Measurements from ENCODE around the gene TMEM61.
"Not testable (repeated sequence)": the region's sequence is repeated elsewhere in the genome, so short reads cannot be mapped to it uniquely, and the experiment has no call there.

TMEM61 gene

GRCh38 chr1:54962612-54963395 is 17.6 kb upstream of the TMEM61 start:
- no peak for DNase-seq

- not testable (repeated sequence) for DNase-seq
Observed at GRCh38 chr1:54963829-54964228, 16.6 kb upstream of the TMEM61 start.

GRCh38 chr1:54965624-54966340 is 14.6 kb upstream of the TMEM61 start:
- DNase-seq: no peak

GRCh38 chr1:54967372-54967771 is 13.1 kb upstream of the TMEM61 start:
- no peak for DNase-seq

GRCh38 chr1:54968551-54968950 is 11.9 kb upstream of the TMEM61 start:
- no peak for DNase-seq

- no peak for DNase-seq
Observed at GRCh38 chr1:54969879-54970278, 10.5 kb upstream of the TMEM61 start.

GRCh38 chr1:54970901-54971300 is 9.5 kb upstream of the TMEM61 start:
- no peak for DNase-seq

- no peak for DNase-seq
Observed at GRCh38 chr1:54971317-54971791, 9.1 kb upstream of the TMEM61 start.

GRCh38 chr1:54972436-54972835 is 8.0 kb upstream of the TMEM61 start:
- DNase-seq: no peak

GRCh38 chr1:54973205-54973921 is 7.1 kb upstream of the TMEM61 start:
- DNase-seq: no peak

- no peak for DNase-seq
Observed at GRCh38 chr1:54975356-54976108, 4.9 kb upstream of the TMEM61 start.

GRCh38 chr1:54976747-54977146 is 3.7 kb upstream of the TMEM61 start:
- no peak for DNase-seq

GRCh38 chr1:54977533-54978297 is 2.7 kb upstream of the TMEM61 start:
- no peak for DNase-seq

GRCh38 chr1:54978528-54979326 is 1.7 kb upstream of the TMEM61 start:
- no peak for DNase-seq

GRCh38 chr1:54979327-54979891 is 1.0 kb upstream of the TMEM61 start:
- no peak for DNase-seq

GRCh38 chr1:54980046-54980527 is 341 bp upstream of the TMEM61 start:
- no peak for DNase-seq

- no peak for DNase-seq
Observed at GRCh38 chr1:54981466-54981865, 1.0 kb downstream of the TMEM61 start.

GRCh38 chr1:54982739-54983138 is 2.3 kb downstream of the TMEM61 start:
- no peak for DNase-seq

GRCh38 chr1:54984131-54984842 is 3.9 kb downstream of the TMEM61 start:
- DNase-seq: no peak

GRCh38 chr1:54985556-54985955 is 5.1 kb downstream of the TMEM61 start:
- no peak for DNase-seq
